OCI-LY1 (cell line): Measurements from ENCODE around the gene RSPH10B.
"Not testable (repeated sequence)": the region's sequence is repeated elsewhere in the genome, so short reads cannot be mapped to it uniquely, and the experiment has no call there.

Experiments
- EZH2 ChIP-seq: fragments of 200-600 bp; sonication (generic), shearing (Covaris generic); IDR thresholded peaks from 2 replicates; pipeline ENCODE4 v1.8.0; 2017; ENCODE audit warnings: borderline replicate concordance, mixed run types, mild to moderate bottlenecking, antibody characterized with exemption, low read length, moderate library complexity, mixed read lengths
- TF ChIP-seq, protein P1 (sequence below): fragments of 200-600 bp; sonication (generic), shearing (Covaris generic); IDR thresholded peaks from 2 replicates; pipeline ENCODE4 v1.5.1; 2017; ENCODE audit warnings: mild to moderate bottlenecking, antibody characterized with exemption, low read length, moderate library complexity, mixed read lengths

DNA sequence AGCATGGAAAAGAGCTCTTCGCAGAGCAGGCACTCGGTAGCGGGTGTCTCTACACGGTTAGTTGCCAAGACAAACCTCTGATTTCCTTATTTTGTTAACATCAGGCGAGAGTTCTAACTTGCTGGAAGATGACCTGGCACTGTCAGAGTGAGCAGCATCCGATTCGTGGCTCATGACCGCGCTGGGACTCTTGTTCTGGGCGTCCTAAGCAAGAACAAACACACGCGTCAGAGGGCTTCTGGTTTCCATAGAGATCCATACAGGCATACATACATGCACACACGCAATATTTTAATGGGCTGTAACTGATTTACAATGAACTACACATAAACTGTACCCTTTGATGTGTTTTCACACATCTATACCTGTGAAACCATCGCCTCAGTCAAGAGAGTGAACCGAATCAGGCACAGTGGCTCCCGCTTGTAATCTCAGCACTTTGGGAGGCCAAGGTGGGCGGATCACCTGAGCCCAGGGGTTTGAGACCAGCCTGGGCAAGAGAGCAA lies 35.5 kb downstream of the RSPH10B start:
- TF ChIP-seq, protein P1, sequence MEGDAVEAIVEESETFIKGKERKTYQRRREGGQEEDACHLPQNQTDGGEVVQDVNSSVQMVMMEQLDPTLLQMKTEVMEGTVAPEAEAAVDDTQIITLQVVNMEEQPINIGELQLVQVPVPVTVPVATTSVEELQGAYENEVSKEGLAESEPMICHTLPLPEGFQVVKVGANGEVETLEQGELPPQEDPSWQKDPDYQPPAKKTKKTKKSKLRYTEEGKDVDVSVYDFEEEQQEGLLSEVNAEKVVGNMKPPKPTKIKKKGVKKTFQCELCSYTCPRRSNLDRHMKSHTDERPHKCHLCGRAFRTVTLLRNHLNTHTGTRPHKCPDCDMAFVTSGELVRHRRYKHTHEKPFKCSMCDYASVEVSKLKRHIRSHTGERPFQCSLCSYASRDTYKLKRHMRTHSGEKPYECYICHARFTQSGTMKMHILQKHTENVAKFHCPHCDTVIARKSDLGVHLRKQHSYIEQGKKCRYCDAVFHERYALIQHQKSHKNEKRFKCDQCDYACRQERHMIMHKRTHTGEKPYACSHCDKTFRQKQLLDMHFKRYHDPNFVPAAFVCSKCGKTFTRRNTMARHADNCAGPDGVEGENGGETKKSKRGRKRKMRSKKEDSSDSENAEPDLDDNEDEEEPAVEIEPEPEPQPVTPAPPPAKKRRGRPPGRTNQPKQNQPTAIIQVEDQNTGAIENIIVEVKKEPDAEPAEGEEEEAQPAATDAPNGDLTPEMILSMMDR: not testable (repeated sequence)
- not testable (repeated sequence) for TF ChIP-seq EZH2
